CD1c-positive myeloid dendritic cell (primary cell): ENCODE measurements around the gene THRB.
"Not testable (repeated sequence)": the region's sequence is repeated elsewhere in the genome, so short reads cannot be mapped to it uniquely, and the experiment has no call there.

Experiments used
- DNase-seq: peaks from one replicate; pipeline ENCODE4 v3.0.0-alpha.2; 2016; ENCODE audit errors: extremely low spot score

THRB gene

DNA sequence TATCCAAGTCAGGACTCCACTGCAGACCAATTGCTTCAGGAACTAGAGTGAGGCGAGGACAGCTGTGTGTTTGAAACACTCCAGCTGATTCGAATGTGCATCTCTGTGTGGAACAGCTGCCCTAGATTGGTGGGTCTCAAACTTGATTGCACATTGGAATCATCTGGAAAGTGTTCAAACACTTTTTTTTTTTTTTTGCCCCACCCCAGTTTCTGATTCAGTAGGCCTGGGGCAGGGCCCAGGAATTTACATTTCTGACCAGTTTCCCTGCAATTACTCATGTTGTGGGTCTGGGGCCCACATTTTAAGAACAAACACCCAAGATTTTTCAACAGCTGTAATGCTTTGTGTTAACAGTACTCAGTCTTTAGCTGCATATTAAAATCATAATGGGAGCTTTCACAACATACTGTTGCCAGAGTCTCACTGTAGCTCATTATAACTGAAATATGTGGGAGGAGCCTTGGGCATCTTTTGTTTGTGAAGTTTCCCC is 392.9 kb downstream of the THRB start:
- no peak for DNase-seq

DNA sequence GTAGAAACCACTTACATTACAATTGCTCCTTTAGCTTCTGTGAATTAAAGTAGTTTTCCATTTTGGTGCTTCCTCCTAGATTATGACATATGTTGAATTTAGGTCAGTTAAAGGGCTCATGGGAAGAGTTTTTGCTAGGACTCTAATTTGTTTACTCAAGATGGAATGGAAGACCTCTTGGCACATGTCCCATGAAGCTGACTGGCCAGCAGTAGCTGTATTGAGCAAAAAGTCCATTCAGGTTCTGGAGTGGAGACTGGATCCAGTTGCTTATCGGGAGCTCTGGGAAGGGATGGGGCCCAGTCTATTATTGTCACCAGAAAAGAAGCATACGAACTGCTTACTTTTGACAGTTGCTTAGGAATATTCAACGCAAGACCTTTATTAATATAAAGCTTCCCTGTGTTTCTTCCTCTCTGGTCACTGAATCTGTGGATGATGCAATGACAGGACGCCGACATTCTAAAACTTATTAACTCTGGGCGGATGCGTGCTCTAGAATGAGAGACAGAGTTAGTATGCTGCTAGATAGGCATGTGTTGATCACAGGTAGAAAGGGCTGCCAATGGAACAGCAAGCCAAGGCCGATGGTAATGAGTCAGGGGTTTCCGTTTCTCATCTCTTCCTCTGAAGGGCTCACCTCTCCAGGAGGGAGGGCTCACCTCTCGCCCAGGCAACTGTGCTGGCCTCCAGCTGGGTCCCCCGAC is 393.8 kb downstream of the THRB start:
- no peak for DNase-seq

- no peak for DNase-seq
Measured at GRCh38 chr3:24096695-24097290, 397.9 kb downstream of the THRB start.

DNA sequence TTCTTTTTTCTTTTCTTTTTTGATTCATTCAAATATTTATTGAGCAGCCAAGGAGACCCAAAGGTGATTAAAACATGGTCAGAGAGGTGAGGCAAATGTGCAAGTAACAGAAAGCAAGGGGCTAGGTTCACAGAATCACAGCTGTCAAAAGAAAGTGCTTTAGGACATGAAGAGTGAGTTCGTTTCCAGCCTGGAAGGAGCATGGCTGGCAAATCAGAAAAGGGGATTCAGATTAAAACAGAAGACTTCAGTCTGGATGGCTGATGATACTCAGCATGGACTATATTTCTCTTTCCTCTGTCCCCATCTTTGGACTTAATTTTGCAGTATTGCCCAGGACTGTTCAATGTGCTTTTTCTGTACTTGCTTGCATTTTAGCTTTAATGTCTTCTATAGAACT is 398.4 kb downstream of the THRB start:
- DNase-seq, result no peak

DNA sequence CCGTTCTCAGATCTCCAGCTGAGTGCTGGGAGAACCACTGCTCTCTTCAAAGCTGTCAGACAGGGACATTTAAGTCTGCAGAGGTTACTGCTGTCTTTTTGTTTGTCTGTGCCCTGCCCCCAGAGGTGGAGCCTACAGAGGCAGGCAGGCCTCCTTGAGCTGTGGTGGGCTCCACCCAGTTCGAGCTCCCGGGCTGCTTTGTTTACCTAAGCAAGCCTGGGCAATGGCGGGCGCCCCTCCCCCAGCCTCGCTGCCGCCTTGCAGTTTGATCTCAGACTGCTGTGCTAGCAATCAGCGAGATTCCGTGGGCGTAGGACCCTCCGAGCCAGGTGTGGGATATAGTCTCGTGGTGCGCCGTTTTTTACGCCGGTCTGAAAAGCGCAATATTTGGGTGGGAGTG is 399.8 kb downstream of the THRB start:
- not testable (repeated sequence) for DNase-seq

- DNase-seq, result no peak
Measured at GRCh38 chr3:24088782-24089181, 405.9 kb downstream of the THRB start.

GRCh38 chr3:24087469-24087868 is 407.2 kb downstream of the THRB start:
- DNase-seq, result no peak

DNA sequence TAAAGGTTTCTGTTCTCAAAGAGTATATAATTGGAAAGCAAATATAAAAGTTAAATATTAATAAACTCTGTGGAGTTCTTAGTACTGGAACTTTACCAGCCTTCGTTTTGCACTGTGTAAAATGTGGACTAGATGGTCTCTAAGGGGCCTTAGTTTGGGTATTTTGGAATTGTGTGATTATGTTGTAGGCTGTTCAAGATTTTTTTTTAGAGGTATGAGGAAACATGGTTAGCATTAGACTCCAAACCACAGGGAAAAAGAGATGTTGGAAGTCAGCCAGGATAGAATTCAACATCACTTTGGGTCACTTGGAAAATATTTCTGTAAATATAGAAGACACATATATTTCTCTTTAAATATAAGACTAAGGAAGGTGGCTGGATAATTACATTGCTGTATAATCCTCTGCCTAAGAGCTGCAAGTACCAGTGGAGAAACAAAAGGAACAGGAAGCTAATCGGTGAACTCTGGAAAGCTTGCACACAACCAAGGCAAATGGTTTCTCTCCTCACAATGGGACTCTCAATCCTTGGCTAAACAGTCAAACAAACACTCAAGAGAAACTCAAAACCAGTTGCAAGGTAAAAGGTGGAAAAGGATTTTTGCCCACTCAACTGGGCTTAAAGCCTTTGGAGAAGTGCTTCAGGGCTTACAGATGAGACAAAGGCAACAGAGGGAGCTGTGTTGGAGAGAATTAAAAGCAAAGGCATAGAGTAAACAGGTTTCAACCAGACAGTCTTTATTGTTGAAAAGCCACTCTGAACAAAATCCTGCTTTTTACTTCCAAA is 407.8 kb downstream of the THRB start:
- no peak for DNase-seq

GRCh38 chr3:24086206-24086605 is 408.4 kb downstream of the THRB start:
- no peak for DNase-seq

DNA sequence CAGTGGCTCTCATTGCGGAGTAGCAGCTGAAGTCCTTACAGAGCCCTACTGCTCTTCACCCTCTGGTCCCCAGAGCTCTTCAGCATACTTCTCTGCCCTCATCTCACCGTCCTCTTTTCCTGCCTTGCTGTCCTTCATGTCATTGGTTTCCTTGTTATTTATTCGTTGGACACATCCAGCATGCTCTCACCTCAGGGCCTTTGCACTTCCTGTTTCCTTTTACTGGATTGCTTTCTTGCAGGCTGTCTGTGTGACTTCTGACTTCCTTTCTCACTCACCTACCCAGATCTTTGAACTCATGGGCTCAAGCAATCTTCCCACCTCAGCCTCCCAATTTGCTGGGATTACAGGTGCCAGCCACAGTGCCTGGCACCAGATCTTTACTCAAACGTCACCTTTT is 422.5 kb downstream of the THRB start:
- no peak for DNase-seq

GRCh38 chr3:24069045-24069444 is 425.6 kb downstream of the THRB start:
- no peak for DNase-seq

GRCh38 chr3:24067483-24067882 is 427.2 kb downstream of the THRB start:
- no peak for DNase-seq
